Measurements from ENCODE around the gene TAS2R13. TPM values are rescaled to one million over a fixed set of nuclear protein-coding genes. Genes with fewer than 3 reads are reported as not detected.

Gene TAS2R13, protein sequence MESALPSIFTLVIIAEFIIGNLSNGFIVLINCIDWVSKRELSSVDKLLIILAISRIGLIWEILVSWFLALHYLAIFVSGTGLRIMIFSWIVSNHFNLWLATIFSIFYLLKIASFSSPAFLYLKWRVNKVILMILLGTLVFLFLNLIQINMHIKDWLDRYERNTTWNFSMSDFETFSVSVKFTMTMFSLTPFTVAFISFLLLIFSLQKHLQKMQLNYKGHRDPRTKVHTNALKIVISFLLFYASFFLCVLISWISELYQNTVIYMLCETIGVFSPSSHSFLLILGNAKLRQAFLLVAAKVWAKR
- 0.39 and 0.63 TPM in 2 replicates for total RNA-seq

DNA sequence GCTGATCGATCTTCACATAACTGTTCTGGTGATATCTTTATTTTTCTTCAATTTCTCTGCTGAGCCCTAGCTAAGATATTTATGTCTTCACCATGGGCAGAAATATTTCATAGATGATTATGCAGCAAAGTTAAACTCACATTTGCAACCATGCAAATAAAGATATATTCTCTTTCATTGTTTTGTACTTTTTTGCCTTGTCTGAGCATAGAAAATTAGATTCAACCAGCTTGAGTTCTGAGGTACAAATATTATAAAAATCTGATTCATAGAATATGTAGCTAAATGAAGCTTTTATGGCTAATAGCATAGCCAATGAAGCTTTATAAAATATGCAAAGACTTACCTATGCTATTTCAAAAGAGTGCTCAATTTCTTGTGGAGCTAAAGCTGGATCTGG, at the start of gene TAS2R13:
TSS of gene TAS2R13 (minus strand) at position 101 of the 400 bp plus-strand sequence. CDS start 264 bp downstream, outside the sequence.
- no peak for DNase-seq (ENCODE audit: low read depth in 2 of 2)

DNA sequence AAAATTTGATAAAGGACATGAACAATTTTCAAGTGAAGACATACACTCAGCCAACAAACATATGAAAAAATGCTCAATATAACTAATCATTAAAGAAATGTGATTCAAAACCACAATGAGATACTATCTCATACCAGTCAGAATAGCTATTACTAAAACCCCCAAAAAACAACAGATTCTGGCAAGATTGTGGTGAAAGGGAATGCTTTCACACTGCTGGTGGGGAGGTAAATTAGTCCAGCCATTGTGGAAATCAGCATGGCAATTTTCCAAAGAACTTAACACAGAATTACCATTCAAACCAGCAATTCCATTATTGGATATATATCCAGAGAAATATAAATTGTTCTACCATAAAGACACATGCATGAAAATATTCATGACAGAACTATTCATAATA, 48.4 kb upstream of the TAS2R13 start:
- DNase-seq (ENCODE audit: low read depth in 2 of 2), result no peak

DNA sequence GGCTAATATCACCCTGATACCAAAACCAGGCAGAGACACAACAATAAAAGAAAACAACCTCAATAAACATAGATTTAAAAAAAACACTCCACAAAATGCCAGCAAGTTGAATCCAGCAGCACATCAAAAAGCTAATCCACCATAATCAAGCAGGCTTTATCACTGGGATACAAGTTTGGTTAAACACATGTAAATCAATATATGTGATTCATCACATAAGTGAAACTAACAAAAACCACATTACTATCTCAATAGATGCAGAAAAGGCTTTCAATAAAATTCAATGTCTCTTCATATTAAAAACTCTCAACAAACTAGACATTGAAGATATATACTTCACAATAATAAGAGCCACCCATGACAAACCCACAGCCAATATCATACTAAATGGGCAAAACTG, 46.7 kb upstream of the TAS2R13 start:
- DNase-seq (ENCODE audit: low read depth in 2 of 2), result no peak

DNA sequence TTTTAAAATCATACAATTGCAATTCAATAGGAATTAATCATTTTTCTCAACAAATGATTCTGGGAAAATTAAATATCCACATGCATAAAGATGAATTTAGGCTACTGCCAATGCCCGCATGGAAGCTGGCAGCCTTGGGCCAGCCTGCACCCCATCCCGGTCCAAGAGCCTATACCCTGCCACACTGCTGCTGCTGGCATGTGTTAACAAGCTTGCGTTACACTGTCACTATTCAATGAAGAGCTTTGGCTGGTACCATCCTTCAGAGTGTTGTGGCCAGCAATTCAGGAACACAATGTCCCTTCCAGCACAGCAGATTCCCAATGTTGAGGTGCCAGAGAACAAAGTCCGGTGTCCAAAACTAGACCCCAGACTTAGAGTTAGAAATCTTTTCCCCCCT, 43.3 kb upstream of the TAS2R13 start:
- no peak for DNase-seq (ENCODE audit: low read depth in 2 of 2)

DNA sequence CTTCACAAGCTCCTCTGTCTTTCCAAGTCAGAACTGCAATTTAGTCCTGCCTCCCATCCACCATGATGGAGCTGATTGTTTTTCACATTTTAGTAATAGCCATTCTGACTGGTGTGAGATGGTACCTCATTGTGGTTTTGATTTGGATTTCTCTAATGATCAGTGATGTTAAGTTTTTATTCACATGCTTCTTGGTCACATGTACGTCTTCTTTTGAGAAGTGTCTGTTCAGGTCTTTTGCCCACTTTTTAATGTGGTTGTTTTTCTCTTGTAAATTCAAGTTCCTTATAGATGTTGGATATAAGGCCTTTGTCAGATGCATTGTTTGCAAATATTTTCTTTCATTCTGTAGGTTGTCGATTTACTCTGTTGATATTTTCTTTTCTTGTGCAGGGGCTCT, 33.8 kb upstream of the TAS2R13 start:
- DNase-seq (ENCODE audit: low read depth in 2 of 2), result no peak

DNA sequence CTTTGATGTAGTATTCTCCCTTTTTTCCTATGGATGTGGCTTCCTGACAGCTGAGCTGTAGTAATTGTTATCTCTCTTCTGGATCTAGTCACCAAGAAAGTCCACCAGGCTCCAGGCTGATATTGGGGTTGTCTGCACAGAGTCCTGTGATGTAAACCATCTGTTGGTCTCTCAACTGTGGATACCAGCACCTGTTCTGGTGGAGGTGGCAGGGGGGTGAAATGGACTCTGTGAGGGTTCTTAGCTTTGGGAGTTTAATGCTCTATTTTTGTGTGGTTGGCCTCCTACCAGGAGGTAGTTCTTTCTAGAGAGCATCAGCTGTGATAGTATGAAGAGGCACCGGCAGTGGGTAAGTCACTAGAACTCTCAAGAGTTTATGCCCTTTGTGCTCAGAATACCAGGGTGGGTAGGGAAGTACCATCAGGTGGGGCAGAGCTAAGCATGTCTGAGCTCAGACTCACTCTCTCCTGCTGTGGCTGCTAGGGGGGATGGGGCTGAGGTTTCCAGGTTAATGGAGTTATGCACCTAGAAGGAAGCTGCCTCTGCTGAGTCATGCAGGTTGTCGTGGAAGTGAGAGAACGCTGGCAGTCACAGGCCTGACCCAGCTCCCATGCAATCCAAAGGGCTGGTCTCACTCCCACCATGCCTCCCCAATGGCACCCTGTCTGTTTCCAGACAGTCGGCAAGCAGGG, 32.7 kb upstream of the TAS2R13 start:
- no peak for DNase-seq (ENCODE audit: low read depth in 2 of 2)

DNA sequence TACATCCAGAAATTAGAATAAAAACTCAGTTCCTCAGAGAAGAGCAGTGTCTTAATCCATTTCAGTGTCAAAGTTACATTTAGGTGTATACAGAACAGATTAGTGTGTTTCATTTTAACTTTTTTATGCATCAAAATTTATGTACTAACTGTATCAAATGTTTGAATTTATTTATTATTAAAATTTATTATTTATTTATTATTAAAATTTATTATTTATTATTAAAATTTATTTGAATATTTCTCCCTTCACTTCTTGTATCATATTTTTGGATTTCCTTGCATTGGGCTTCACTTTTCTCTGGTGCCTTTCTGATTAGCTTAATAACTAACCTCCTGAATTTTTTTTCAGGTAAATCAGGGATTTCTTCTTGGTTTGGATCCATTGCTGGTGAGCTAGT, 32.0 kb upstream of the TAS2R13 start:
- no peak for DNase-seq (ENCODE audit: low read depth in 2 of 2)

DNA sequence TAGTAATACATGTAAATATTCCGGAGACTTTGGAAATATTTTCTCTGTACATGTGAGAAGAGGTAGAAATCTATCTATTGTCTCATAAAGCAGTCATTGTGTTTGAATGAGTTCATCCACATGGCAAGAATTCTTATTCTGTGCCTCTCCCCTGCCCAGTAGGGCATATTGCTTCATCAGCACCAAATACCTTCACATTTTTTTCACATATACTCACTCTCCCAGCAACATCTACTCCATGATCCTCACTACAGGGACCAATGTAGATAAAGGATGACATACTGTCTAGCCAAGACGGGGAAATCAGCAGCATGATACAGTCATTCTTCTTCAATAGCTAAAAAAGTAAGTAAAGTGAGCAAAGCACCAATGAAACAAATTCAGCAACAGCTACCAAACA, 31.0 kb upstream of the TAS2R13 start:
- DNase-seq (ENCODE audit: low read depth in 2 of 2), result no peak

DNA sequence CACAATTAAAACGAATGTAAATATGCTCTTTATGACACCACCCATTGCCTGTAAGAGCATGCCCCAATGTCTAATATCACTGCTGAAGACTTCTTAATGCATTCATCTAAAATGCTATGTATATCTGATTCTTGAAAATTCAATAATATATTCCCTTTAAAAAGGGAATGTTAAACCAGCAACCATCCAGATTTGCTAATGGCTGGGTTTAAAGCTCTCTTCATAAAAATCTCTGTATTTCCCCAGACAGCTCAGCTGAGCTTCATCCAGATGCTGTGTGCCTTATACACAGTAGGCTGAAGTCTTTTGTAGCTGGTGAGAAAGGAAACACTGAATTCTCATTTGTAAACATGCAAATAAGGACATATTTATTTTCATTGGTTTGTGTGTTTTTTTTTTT, 29.8 kb upstream of the TAS2R13 start, which contains the start of gene TAS2R14:
TSS of gene TAS2R14 (minus strand) at position 101 of the 400 bp plus-strand sequence. CDS start at position 45, 56 bp downstream.
- DNase-seq (ENCODE audit: low read depth in 2 of 2), result no peak

DNA sequence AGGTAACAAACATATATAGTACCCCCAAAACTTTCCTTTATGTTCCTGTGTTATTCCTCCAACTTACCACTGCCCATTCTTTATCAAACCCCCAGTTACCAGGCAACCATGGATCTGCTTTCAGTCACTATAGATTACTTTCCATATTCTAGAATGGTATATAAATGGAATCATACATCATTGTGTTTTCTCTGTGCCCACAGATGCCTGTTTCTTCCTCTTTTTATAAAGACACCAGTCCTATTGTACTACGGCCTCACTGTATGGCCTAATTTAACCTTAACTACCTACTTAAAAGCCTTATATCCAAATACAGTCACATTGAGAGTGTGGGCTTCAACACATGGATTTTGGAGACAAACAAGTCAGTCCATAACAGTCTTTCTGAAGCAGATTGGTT, 27.1 kb upstream of the TAS2R13 start:
- no peak for DNase-seq (ENCODE audit: low read depth in 2 of 2)

DNA sequence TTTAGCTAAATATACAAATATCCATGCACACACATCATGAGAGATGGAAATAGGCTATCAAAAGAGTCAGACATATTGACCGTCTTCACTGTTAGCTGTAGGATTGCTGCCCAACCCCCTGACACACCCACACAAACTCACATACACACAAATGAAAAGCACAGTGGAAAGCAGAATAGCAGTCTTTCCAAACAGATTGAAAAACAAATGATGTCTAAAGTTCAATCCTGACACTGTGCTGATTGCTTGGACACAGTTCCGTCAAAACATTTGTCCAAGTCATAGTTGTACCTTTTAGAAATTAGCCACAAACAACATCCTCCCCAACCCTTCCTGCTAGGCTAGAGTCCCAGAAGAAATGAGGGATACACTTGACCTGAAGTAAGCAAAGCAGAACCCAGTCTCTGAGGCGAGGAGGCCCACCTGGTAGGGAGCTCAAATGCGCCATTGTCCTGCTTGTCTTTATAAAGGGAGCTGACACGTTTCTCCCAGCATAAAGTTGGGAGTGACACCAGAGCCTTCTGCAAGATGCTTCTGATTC, 19.5 kb upstream of the TAS2R13 start, which contains the start of gene PRH2:
TSS of gene PRH2 (plus strand) at position 491 of the 541 bp plus-strand sequence. CDS start at position 529, 38 bp downstream.
- DNase-seq (ENCODE audit: low read depth in 2 of 2), result no peak

DNA sequence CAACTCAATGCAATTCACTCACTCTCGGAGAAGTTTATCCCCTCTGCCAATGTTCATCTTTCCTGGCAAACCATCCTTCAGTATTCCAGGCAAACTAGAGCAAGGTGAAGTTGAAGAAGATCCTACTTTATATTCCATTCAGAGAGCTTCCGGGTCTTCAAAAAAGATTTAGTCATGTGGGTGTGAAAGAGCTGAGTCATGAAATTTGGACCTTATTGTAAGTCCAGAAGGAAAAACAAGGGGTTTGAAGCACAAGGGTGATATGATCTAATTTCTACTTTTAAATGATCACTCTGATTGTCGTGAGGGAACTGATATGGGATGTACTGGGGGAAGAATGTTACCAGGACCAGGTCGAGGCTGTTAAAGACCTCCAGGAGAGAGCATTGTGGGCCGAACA, 16.9 kb upstream of the TAS2R13 start:
- no peak for DNase-seq (ENCODE audit: low read depth in 2 of 2)

DNA sequence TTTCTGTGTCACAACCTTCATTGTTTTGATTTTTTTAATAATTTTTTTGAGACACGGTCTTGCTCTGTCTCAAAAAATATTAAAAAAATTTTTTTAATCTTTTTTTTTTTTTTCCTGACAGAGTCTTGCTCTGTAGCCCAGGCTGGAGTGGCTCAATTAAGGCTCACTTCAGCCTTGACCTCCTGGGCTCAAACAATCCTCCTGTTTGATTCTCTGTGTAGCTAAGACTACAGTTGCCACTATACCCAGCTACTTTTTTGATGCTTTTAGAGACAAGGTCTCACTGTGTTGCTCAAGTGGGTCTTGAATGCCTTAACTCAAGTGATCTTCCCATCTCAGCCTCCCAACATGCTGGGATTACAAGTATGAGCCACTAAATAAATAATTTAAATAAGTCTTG, 10.4 kb upstream of the TAS2R13 start:
- no peak for DNase-seq (ENCODE audit: low read depth in 2 of 2)

DNA sequence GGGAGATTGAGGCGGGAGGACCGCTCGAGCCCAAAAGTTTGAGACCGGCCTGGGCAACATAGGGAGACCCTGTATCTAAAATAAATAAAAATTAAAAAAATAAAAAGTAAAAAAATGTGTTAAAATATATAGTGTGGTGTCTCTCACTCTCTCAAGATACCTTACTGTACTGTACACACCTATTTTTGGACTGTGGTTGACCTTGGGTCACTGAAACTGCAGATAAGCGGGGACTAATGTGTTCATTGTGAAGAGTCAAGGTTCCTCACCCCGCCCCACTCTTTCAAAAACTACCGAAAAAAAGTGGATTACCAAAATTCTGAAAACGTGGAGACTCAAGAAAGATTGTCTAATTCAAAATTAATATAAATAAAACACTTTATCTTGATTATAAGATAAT, 1.0 kb upstream of the TAS2R13 start:
- DNase-seq (ENCODE audit: low read depth in 2 of 2), result no peak

DNA sequence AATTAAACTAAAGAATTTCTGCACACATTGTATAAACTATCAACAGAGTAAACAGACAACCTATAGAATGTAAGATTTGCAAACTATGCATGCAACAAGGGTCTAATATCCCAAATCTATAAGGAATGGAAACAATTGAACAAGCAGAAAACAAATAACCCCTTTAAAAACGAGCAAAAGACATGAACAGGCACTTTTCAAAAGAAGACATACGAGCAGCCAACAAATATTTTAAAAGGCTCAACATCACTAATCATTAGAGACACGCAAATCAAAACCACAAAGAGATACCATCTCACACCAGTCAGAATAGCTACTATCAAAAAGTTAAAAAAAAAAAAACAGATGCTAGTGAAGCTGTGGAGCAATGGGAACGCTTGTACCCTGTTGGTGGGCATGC, 4.7 kb downstream of the TAS2R13 start:
- no peak for DNase-seq (ENCODE audit: low read depth in 2 of 2)

DNA sequence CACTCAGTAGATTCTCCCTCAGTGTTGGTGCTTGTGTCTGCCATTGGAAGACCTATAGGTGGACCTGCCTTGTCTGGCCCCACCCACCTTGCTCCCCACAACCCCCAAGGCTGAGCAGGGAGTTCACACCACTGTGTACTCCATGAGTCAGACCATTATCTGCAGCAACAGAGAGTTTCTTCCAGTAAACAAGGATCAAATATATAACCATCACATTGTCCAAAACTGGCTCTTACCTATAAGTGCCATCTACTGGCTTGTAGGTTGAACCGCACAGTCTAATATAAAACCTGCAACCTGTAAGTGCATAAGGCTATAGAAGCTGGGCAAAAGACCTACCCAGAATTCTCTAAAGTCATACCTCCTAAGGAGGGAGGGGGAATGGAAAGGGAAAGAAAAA, 7.9 kb downstream of the TAS2R13 start:
- peak in 1 of 2 donors; percentile 4 for DNase-seq (ENCODE audit: low read depth in 2 of 2)

DNA sequence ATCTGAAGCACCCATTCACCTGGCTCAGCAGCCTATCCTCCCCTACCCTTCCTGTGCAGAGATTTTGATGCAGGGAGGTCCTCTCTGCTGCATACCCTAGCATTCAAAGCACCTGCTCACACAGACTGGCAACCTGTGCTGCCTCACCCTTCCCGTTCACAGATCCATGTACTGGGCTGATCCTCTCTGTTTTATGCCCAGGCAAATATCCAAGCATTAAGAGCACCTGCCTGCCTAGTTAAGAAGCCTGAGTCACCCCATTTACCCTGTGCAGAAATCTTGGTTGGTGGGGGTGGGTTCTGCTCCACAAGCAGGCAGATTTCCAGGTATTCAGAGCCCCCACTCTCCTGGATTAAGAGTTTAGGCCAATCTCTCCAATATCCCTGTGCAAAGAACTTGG, 8.4 kb downstream of the TAS2R13 start:
- DNase-seq (ENCODE audit: low read depth in 2 of 2), result no peak

DNA sequence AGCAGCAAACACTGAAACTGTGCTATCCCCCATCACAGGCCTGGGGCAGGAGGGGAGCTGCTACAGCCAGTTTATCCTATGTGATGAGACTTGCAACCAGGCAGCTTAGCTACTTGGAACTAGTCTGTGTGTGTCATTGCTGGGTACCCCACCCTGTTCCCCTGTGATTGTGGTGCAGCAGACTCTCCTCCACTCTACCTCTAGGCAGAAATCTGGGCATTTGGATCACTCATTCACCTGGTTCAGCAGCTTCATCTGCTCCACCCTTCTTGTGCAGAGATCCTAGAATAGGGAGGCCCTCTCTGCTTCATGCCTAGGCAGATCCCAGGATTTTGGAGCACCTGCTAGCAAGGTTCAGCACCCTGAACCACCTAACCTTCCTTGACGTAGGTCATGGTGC, 8.8 kb downstream of the TAS2R13 start:
- no peak for DNase-seq (ENCODE audit: low read depth in 2 of 2)

DNA sequence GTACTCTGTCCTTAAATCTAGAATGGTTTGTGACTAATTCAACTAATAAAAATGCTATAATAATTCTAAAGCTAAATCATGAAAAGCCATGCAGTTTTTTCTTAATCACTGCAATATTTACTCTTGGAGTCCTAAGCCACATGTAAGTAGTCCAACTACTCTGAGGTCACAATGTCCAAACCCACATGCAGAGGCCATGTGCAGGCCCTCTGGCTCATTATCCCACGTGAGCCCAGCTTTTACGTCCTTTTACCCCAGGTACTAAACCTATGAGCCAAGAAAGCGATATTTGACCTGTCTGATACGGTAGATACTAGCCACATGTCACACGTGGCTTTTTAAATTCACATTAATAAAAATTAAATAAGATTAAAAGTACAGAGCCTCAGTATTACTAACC, 12.5 kb downstream of the TAS2R13 start:
- DNase-seq (ENCODE audit: low read depth in 2 of 2), result no peak

DNA sequence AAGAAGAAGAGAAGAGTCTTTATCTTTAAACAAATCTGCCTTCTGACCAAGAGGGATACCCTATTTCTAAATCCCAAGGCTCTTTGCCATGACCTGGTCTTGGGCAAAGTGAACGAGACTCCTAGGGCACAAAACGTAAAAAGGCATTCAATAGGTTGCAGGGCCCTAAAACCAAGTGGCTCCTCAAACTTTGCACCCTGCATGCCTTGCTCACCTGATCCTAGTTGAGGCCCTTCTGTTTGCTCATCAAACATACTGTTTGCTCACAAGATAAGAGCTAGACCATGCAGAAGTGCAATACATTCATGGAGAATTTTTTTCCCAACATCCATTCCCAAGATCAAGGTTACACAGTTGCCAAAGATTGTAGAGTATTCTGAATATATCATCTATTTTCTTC, 17.4 kb downstream of the TAS2R13 start:
- DNase-seq (ENCODE audit: low read depth in 2 of 2), result no peak

DNA sequence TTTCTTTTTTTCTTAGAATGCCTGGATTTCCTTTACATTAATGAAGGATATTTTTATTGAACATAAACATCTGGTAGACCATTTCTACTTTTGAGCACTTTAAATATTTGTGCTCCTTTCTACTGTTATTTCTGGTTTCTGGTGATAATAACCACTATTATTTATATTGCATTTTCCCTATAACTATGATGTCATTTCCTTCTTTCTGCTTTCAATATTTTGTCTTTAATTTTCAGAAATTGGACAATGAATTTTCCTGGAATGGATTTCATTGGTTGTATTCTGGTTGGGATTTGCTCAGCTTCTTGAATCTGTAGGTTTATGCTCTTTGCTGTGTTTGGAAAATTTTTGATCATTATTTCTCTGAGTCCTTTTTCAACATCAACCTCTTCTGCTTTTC, 20.1 kb downstream of the TAS2R13 start:
- DNase-seq (ENCODE audit: low read depth in 2 of 2), result no peak

DNA sequence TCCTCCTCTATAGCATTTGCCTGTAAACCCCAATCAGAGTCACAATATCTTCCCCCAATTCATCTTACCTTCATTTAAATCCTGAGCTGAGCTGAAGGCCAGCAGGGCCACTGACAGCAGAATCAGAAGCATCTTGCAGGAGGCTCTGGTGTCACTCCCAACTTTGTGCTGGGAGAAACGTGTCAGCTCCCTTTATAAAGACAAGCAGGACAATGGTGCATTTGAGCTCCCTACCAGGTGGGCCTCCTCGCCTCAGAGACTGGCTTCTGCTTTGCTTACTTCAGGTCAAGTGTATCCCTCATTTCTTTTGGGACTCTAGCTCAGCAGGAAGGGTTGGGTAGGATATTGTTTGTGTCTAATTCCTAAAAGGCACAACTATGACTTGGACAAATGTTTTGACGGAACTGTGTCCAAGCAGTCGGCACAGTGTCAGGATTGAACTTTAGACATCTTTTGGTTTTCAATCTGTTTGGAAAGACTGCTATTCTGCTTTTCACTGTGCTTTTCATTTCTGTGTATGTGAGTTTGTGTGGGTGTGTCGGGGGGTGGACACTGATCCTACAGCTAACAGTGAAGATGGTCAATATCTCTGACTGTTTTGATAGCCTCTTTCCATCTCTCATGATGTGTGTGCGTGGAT, 25.2 kb downstream of the TAS2R13 start, which contains the start of gene PRH1:
TSS of gene PRH1 (minus strand) at position 170 of the 640 bp plus-strand sequence. CDS start at position 132, 38 bp downstream.
- DNase-seq (ENCODE audit: low read depth in 2 of 2), result no peak

All from dermis microvascular lymphatic vessel endothelial cell (primary cell).